ENCODE data around the gene REC8. TPM values are rescaled to one million over a fixed set of nuclear protein-coding genes. Genes with fewer than 3 reads are reported as not detected.

REC8 gene
- polyA plus RNA-seq, 4 donors: 46.0 to 93.7 (median 68.0) TPM

GRCh38 chr14:24181371-24182077 lies 9.6 kb downstream of the REC8 start:
- DNase-seq (ENCODE audit: low read depth in 4 of 4, low spot score in 2 of 4): no peak

DNA sequence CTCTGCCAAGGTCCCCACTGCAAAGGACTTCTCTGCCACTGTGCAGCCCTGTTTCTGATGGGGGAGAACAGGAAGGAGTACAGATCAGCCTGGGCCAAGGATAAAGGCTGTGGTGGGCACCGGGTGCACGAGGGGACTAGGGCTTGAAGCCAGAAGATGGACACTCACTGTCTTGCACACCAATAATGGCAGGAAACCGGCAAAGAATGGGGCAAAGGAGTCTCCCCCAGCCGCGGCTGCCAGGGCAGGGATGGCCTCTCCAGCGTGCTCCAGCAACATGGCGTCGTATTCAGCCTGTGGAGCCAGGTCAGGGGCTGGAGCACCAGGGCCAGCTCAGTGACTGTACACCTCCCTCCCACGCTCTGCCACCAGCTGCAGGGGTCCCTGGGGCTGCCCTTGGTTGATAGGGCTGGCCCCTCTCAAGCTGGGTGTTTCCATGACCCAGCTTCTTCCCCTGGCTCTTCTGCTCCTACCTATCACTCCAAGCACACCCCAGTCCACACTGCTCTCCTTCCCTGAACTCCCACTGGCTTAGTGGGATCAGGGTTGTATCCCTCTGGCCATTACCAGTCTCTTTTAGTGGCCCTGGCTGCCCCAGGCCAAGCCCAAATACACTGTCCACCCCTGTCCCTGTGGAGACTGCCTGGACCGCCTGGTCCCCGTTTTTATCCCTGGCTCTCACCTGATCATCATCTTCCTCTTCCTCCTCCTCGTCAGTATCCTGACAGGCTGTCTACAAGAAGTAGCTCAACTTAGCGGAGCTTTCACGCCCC lies 10.4 kb downstream of the REC8 start:
- DNase-seq (ENCODE audit: low read depth in 4 of 4, low spot score in 2 of 4): no peak

DNA sequence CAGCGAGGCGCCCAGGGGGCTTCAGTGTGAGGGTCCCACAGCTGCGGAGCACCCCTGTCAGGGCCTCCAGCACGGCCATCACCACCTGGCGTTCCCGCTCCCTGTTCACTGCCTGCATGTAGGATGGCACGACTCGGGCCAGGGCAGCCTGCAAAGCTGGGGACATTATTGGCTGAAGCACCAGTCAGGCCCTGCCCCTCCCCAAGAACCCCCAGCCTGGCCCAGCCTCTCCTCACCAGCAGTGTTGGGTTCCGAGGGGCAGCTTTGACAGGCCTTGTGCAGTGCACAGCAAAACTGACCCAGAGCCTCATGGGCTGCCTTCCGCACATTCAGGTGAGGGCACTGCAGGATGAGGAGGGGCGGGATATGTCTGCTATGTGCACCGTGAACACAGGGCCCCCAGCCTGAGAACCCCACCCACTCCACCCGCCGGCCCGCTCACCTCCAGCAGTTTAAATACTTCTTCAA lies 11.2 kb downstream of the REC8 start:
- no peak for DNase-seq (ENCODE audit: low read depth in 4 of 4, low spot score in 2 of 4)

DNA sequence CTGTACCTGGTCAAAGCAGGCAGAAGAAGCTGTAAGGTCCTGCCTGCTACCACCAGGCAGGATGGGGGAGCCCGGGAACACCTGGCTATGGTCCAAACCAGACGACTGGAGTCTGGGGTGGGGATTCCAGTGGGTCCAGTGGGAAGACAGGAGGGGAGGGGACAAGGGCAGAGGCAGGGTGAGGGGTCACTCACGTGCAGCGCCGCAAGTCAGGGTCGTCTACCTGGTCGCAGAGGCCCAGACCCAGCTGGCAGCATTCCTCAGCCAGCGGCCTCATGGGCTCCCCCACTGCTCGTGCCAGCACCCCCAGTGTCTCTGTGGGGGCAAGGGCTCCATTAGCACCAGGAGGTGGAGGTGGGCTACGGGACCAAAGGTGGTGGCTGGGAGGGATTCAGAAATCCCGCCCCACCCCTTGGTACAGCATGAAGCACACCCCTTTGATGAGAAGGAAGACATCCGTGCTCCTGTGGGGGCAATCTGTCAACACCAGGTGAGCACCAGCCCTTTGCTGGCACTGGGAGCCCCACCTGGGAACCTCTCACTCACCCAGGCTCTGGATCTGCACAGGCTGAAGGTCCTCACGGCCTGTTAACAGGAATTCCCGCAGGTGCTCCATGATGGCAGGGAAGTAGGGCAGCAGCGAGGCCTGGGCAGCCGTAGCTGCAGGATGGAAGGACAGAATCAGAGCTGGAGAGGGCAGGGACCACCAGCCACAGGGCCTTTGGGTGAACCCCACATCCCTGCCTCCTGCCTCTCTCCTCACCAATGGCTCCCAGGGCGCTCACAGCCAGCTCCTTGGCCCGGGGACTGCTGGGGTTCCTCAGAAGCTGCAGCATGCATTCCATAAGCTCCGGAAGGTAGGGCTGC lies 12.5 kb downstream of the REC8 start:
- no peak for DNase-seq (ENCODE audit: low read depth in 4 of 4, low spot score in 2 of 4)

DNA sequence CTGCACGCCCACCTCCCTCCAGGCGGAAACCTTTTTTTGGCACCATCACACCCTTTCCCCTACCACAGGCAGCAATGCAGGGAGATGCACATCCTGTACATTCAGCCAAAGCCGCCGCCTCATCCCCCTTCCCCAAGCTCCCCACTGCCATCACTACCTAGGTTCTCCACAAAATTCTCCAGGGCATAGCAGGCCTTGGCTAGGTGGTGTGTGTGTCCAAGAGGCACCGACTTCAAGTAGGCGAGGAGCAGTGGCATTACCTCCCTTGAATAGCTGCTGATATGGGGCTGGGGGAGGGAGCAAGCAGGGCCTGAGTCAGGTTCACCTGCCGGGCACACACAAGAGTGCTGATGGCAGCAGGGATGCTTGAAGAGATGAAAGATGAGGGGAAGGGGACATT lies 13.1 kb downstream of the REC8 start:
- DNase-seq (ENCODE audit: low read depth in 4 of 4, low spot score in 2 of 4): no peak

DNA sequence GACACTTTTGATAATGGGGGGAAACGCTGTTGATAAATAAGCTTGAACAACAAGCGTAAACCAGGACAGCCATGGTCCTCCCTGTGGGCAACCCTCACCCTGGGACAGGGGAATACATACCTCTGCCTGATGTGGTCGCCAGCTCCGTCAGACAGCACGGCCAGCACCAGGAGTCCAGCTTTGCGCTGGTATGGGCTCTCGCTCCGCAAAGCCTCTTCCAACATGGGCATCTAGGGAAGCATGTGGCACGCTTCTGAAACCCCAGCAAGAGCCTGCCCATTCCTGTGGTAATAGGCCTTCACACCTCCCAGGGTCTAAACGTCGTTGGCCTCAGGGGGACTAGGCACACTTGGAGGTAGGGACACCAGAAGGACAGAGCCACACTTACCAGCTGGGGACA lies 13.9 kb downstream of the REC8 start:
- no peak for DNase-seq (ENCODE audit: low read depth in 4 of 4, low spot score in 2 of 4)

DNA sequence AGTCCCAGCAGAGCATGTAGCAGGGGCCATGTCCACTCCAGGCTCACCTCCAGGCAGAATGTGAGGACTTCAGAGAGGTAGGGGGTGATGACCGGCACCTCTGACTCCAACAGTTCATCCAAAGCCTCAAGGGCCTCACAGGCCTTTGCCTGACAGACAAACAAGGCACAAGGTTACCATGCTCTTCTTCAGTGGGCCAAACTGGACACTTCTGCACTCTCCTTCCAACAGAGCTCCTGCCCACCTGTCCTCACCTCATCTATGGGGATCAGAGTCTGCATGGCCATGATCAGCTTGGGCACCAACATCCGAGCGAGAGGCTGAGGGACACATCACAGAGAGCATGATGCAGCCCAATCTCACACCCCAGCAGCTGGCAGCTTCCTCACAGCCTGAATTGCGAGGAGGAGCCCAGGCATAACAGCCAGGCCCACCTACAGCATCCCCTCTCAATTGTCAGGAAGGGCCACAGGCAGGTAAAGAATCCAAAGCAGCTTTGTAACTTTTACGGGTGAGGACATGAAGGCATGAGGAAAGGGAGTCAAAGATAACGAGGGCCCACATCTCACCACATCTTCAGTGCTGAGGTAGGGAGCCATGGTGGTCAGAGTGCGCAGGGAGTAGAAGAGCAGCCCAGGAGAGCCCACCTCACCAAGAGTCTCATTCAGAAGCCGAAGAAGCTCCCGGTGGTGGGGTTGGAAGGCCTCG lies 15.1 kb downstream of the REC8 start:
- no peak for DNase-seq (ENCODE audit: low read depth in 4 of 4, low spot score in 2 of 4)

GRCh38 chr14:24187539-24187915 lies 15.6 kb downstream of the REC8 start:
- DNase-seq (ENCODE audit: low read depth in 4 of 4, low spot score in 2 of 4): no peak

- peak in 3 of 4 donors; percentile 83 to 95 (median 87) for DNase-seq (ENCODE audit: low read depth in 4 of 4, low spot score in 2 of 4)
Observed at GRCh38 chr14:24188251-24189058, 16.6 kb downstream of the REC8 start, which contains the start of gene IPO4. IPO4 (minus strand) TSS chr14:24188816; CDS start chr14:24188787, 29 bp downstream.

GRCh38 chr14:24189059-24189375 lies 17.1 kb downstream of the REC8 start:
- DNase-seq (ENCODE audit: low read depth in 4 of 4, low spot score in 2 of 4): no peak

GRCh38 chr14:24189460-24189859 lies 17.6 kb downstream of the REC8 start:
- DNase-seq (ENCODE audit: low read depth in 4 of 4, low spot score in 2 of 4): no peak

GRCh38 chr14:24190416-24190815 lies 18.5 kb downstream of the REC8 start:
- DNase-seq (ENCODE audit: low read depth in 4 of 4, low spot score in 2 of 4): no peak

- DNase-seq (ENCODE audit: low read depth in 4 of 4, low spot score in 2 of 4): no peak
Observed at GRCh38 chr14:24192933-24193332, 21.1 kb downstream of the REC8 start.

GRCh38 chr14:24194186-24194872 lies 22.4 kb downstream of the REC8 start:
- DNase-seq (ENCODE audit: low read depth in 4 of 4, low spot score in 2 of 4): no peak

GRCh38 chr14:24194873-24195185 lies 22.9 kb downstream of the REC8 start:
- no peak for DNase-seq (ENCODE audit: low read depth in 4 of 4, low spot score in 2 of 4)

DNA sequence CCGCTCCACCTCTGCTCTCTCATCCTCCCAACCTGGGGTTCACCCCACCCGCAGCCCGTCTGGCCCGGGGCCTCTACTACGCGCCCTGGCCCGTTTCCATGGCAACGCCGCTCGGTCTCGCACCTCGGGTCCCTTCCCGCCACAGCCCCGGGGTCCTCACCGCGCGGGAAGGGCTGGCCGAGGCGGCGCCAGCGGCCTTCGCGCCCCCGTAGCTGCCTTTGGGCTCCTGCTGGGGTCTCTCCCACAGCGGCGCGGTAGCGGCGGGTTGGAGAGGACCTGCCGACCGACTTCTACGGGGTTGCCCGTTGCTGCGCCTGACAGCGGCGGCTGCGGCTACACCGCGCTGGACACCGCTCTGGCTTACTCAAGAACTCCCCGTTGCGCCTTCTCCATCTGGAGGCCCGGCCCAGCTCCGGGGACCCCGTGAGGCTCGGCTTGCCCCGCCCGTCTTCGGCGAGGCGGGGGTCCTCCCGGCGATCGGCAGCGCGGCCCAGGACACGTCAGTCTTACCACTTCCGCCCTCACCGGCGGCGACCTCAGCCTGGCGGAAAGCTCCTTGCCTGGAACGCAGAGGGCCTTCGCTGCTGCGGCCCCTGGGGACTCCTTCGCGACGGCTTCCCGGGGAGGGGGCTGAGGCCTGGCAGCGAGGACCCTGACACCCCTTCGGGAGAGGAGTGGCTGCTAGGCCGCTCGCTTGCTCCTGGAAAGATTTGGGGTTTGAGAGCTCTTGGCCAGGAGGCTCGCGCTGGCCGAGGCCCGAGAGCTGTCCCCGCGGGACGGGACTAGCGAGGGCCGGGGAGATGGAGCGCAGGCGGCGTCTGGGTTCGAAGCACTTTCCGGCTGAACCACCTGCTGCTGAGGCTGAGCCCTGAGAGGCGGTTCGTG lies 23.5 kb downstream of the REC8 start, which contains the start of gene TM9SF1:
Gene TM9SF1 (minus strand): TSS at position 256 of the 885 bp plus-strand sequence. CDS start 422 bp downstream, outside the sequence.
- DNase-seq (ENCODE audit: low read depth in 4 of 4, low spot score in 2 of 4): peak in 3 of 4 donors; percentile 78 to 88 (median 84)

DNA sequence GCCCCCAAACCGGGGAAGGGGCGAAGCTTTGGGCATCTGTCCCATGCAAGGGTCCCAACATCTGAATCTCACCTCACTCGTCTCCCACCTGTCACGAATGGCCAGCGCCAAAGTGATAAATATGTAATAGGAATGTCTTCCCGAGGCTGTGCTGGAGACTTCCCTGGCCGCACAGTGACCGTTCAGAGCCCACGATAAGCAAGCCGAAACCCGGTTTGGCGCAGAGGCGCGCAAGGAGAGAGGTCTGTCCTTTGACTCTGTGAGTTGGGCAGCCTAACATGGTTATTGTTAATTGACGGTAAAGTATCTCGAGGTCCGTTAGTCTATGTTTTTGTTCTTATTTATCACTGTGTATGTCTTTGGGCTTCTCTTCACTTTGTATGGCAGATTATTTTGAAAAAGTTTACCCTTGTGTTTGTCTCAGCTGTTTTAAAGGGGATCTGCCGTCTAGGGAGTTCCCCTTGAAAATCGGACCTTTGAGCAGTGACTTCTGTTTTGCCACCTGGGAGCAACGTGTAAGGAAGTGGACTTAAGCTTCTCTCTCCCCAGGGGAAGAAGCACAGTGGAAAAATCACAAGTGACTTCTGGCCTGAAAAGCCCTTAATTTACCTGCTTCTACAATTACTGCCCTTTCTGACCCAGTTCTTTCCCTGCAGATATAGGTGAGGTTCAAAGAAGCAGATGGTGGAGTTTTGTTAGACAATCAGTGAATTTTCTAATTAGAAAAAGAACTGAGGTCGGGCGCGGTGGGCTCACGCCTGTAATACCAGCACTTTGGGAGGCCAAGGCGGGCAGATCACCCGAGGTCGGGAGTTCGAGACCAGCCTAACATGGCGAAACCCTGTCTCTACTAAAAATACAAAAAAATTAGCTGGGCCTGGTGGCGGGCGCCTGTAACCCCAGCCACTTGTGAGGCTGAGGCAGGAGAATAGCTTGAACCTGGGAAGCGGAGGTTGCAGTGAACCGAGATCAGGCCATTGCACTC lies 24.5 kb downstream of the REC8 start:
- no peak for DNase-seq (ENCODE audit: low read depth in 4 of 4, low spot score in 2 of 4)
